ENCODE results near the gene HPGDS.
"Not testable (repeated sequence)": the region's sequence is repeated elsewhere in the genome, so short reads cannot be mapped to it uniquely, and the experiment has no call there.

HPGDS gene

GRCh38 chr4:94306713-94307112 lies 35.9 kb downstream of the HPGDS start:
- no peak for DNase-seq

- DNase-seq, result no peak
Measured at GRCh38 chr4:94305466-94306225, 37.0 kb downstream of the HPGDS start.

DNA sequence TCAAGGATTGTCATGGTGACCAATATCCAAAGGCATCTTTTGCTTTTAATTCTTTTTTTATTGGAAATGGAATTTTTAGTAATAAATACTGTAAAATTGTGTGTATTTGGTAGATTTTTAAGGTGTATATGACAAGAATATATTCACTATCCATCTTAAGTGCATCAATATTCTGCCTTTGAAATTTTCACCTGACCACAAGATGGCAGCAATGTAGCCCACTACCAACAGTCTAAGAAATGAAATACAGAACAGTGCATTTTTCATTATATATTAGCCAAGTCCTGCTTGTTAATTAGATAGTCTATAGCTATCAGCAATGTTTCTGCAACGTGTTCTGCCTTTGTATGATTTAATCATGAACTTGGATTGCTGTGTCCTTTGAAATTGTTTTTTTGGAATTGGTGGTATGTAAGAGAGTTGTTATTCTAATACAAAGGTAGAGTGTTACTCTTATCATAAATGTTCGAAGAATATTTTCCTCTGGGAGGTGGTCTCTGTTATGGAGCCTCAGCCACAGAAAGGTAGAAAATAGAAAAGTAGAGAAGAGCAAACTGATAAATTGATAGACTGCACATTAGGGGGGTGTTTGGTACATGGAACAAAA lies 38.2 kb downstream of the HPGDS start:
- DNase-seq, result no peak

DNA sequence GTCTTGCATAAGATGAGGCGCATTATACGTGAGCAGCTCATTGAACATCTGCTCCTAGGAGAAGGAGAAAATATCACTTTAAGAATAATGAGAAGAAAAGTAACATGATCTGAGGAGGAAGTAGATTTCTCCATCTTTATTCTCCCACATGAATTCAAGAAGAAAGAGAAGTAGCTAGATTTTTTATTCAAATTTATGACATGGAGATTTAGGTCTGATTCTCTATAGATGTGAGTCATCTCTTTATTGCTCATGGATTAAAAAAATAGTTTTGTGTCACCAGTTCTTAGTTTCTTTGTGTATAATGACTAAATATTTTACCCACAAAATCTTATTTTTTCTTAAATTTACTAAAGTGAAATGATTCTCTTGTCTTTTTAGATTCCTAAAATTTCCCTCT lies 40.4 kb downstream of the HPGDS start:
- no peak for DNase-seq

DNA sequence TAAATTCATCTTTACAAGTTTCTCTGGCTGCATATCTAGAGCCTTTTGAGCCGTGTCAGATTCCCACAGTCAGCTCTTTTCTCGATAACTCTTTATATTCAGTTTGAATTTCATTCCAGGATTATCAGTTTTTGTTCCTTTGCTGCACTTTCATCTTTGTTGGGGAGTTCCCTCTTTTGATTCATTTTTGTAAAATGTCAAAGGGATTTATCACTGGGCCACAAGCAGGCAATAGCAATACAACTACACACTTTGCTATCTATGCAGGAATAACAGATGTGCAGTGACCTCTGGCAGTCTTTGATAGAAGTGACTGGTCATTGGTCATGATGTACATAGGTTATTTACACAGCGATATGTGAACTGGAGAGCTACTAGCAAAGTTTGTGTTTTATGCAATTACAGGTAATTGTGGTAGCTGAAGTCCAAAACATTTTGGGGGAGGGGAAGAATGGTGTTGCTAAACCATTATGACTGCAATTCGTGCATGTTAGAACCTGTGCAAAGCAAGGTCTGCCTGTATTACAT lies 43.8 kb downstream of the HPGDS start:
- no peak for DNase-seq

- DNase-seq, result not testable (repeated sequence)
Measured at GRCh38 chr4:94295473-94295872, 47.2 kb downstream of the HPGDS start.

GRCh38 chr4:94293981-94294380 lies 48.7 kb downstream of the HPGDS start:
- not testable (repeated sequence) for DNase-seq

DNA sequence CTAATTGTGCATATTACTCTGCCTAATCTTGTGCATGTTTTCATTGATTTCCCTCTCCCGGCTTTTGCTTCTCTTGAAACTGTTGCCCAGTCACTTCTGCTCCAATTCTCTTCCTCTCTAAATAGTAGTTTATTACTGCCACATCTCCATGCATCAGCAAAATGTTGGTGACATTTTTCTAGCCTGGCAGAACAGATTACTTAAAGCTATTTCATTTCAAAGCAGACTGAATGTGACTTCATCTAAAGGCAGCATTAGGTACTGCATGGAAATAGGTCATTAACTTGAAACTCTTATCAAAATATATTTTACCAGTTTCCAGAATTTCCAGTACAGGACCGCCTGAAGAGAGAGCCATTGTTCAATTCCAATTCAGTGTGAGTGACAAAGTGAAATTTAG lies 52.4 kb downstream of the HPGDS start:
- DNase-seq, result no peak

GRCh38 chr4:94285666-94286065 lies 57.0 kb downstream of the HPGDS start:
- DNase-seq, result peak; percentile 5

GRCh38 chr4:94284889-94285288 lies 57.7 kb downstream of the HPGDS start:
- DNase-seq, result no peak

- DNase-seq, result no peak
Measured at GRCh38 chr4:94278781-94279180, 63.9 kb downstream of the HPGDS start.

DNA sequence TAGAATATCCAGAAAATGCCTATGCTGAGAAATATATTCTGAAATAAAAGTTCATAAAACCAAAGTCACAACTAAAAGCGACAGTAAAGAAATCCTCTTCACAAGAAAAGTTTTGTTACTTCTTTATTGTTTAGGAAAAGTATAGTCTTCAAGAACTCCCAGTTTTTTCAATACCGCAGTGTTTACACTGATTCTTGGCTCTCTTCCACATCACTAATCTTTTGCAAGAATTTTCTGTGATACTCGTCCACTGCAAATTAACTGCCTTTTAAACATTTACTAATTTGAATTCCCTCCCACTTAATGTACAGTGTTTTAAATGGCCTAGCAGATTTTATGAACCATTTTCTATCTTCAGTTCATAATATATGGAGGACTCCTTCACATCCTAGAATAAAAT lies 65.1 kb downstream of the HPGDS start:
- DNase-seq, result no peak

DNA sequence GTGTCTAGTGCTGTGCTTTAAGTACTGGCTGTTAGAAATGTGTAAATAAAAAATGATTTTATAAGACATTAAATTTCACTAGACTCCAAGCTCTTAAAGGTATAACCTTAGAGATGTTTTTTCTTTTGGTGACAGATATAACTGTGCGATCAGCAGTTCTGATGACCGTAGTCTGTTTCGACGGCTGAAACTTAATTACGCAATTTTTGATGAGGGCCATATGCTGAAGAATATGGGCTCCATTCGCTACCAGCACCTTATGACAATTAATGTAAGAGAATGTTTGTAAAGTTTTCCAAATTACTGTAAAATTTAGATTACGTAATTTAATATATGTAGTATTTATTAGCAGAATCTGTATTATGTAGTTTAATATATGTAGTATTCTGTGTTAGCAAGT lies 66.4 kb downstream of the HPGDS start:
- no peak for DNase-seq

DNA sequence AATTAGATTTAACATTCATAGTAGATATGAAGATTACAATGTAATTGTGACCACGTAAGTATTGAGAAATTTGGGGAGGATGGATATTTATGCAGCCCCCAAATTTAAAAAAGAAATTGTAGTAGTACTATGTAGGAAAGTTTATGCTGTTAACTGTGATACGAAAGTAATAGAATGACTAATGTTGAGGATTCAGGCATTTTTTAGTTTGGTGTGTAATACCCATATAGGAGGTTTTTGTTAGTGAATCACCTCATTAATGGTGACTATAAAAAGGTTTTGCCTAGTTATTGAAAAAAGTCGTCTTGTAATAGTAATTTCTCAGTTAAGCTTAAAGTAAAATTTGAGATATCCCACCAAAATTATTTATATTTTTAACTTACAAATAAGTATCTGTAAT lies 67.7 kb downstream of the HPGDS start:
- no peak for DNase-seq

GRCh38 chr4:94271248-94271647 lies 71.4 kb downstream of the HPGDS start:
- no peak for DNase-seq

DNA sequence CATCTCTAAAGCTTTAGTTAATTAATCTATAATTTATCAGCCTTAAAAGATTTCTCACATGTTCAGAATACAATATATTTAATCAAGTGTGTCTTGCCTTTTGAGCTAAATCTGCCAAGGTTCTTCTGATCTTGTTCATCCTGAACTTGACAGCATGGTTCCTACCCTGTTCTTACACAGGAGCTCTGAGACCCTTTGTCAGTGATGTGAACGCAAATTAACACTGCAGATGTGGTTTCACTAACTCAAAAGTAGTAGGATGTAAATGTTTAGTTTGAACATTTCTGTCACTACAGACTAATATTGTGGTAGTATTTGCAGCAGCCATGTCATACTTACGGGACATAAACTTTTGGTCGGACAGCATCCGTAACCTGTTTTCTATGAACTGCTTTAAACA lies 75.6 kb downstream of the HPGDS start:
- no peak for DNase-seq

DNA sequence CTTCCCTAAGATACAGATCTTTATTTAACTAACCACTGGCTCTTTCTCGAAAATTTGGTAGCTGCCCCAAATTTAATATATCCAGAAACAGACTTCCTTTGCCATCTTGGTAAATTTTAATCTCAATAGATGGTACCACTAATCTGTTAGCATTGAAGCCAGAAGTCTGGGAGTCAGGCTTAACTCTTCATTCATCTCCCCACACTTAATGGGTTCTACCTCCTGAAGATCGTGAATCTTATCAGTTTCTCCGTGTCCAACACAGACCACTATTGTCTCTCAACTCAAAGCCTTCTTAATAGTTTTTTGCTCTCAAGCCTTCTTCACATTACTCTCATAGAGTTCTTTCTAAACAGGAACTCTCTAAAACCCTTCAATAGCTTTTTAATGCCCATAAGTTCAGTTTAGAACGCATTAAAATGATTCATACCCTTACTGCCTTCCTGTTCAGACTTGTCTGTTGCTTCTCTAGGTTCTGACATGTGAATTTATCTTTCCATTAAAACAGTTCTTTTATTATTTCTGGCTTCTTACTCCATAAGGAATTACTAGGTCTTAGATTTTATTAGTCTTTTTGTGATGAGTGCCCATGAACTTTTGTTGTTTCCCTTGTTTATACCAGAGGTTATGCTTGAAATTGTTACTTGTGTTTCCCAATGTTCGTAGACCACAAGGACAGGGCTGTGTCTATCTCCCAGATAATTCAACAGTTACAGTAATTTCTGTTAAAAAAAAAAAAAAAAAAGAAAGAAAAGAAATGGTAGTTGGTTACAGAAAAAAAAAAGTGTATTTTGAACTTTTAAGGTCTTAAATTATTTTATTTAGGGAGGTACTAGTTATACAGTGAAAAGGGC lies 80.2 kb downstream of the HPGDS start:
- no peak for DNase-seq

GRCh38 chr4:94256828-94257227 lies 85.8 kb downstream of the HPGDS start:
- no peak for DNase-seq

- DNase-seq, result no peak
Measured at GRCh38 chr4:94256144-94256783, 86.4 kb downstream of the HPGDS start.

- no peak for DNase-seq
Measured at GRCh38 chr4:94253036-94253435, 89.6 kb downstream of the HPGDS start.

DNA sequence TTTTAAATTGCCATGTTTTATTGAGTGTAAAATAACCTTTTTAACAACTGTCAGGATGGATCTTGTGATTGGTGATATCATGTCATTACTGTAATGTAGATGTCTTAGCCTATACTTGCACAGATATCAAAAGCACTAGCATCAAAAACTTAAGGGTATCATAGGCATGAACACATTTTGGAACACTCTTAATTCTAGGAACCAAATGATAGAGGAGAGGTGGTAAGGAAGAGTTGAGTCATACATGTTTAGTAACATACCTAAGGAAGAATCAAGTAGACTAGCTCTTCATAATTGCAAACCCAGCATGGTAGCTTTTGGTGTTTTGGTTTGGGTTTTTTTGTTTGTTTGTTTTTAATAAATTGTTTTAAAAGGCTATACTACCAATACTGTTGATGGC lies 91.5 kb downstream of the HPGDS start:
- no peak for DNase-seq
